BJ (cell line): ENCODE results near the gene KIAA1328. TPM values are rescaled to one million over a fixed set of nuclear protein-coding genes. Genes with fewer than 3 reads are reported as not detected.
A peak's percentile ranks its signal among the peaks of the same experiment; 100 is the strongest.

Experiments
- CTCF ChIA-PET: fragments of 350-600 bp; formaldehyde crosslinking; extraction: SDS; loops from one replicate; lab custom pipeline; 2021; ENCODE audit warnings: antibody characterized with exemption, inconsistent platforms; lab: Yijun Ruan, JAX
- POLR2A ChIA-PET: fragments of 300-600 bp; sonication (Branson Sonifier 250); formaldehyde crosslinking; extraction: SDS; loops from one replicate; lab custom pipeline; 2021; ENCODE audit warnings: antibody characterized with exemption; lab: Charles Lee
- DNase-seq: peaks from one replicate; pipeline ENCODE4 v3.0.0-alpha.2; 2011; ENCODE audit warnings: low read depth
- H3K27me3 ChIP-seq: 2 replicates; pipeline ENCODE4 v1.6.0; 2011; ENCODE audit warnings: low read length; ENCODE audit not compliant: control insufficient read depth, insufficient read depth
- H3K36me3 ChIP-seq: 2 replicates; pipeline ENCODE4 v1.5.1; 2011; ENCODE audit warnings: low read length; ENCODE audit not compliant: control insufficient read depth, insufficient read depth
- H3K4me3 ChIP-seq: 2 replicates; pipeline ENCODE4 v1.5.1; 2011; ENCODE audit warnings: low read depth, mild to moderate bottlenecking, control low read depth, low read length
- CTCF ChIP-seq: IDR thresholded peaks from 2 replicates; pipeline ENCODE4 v1.5.1; 2011; ENCODE audit warnings: low read depth, mild to moderate bottlenecking, control low read depth, inconsistent platforms, low read length, moderate library complexity; ENCODE audit not compliant: insufficient read depth
- polyA plus RNA-seq: library from polyadenylated mRNA; depleted of rRNA; stranded (reverse); fragments of >200 nt; gene quantifications from 2 replicates; pipeline ENCODE4 v1.2.3, GENCODE V29; 2011

Gene KIAA1328
- polyA plus RNA-seq, 1 experiment = 2.2 TPM

- ChIA-PET POLR2A (no interaction called here), CTCF (no interaction called here)
- no peak for TF ChIP-seq CTCF
Observed at GRCh38 chr18:36993068-36993467, 164.1 kb downstream of the KIAA1328 start.

GRCh38 chr18:37006742-37007141 is 177.8 kb downstream of the KIAA1328 start:
- TF ChIP-seq CTCF = no peak

More at GRCh38 chr18:36993068-36993467, 164.1 kb downstream of the KIAA1328 start:
- no peaks in the 10 kb centered on the region for H3K27me3 ChIP-seq
- no peaks in the 10 kb centered on the region for H3K36me3 ChIP-seq
- H3K4me3 ChIP-seq = no peak overlapping the region
- DNase-seq = peak; percentile 16

GRCh38 chr18:37012452-37012851 is 183.5 kb downstream of the KIAA1328 start:
- H3K4me3 ChIP-seq = no peak overlapping the region
- no peaks in the 10 kb centered on the region for H3K27me3 ChIP-seq
- no peak for TF ChIP-seq CTCF
- DNase-seq = no peak
- no peaks in the 10 kb centered on the region for H3K36me3 ChIP-seq
- ChIA-PET CTCF (no interaction called here), POLR2A (no interaction called here)

More at GRCh38 chr18:37006742-37007141, 177.8 kb downstream of the KIAA1328 start:
- CTCF ChIA-PET = no interaction called here
- H3K27me3 ChIP-seq = no peaks in the 10 kb centered on the region
- H3K4me3 ChIP-seq = no peak overlapping the region
- DNase-seq = no peak
- H3K36me3 ChIP-seq = no peaks in the 10 kb centered on the region
- POLR2A ChIA-PET = no interaction called here

- ChIA-PET POLR2A (no interaction called here), CTCF (interaction anchor here (1.1 kb wide), 1 partner anchor 8 kb away, joined by 3 read pairs; no protein-coding TSS in a partner anchor)
- peak; percentile 19; the same call in 1 of the 2 replicates for TF ChIP-seq CTCF
- DNase-seq = no peak
- no peak overlapping the region for H3K4me3 ChIP-seq
- H3K36me3 ChIP-seq = no peaks in the 10 kb centered on the region
- no peaks in the 10 kb centered on the region for H3K27me3 ChIP-seq
Observed at GRCh38 chr18:37019157-37019827, 190.4 kb downstream of the KIAA1328 start.

GRCh38 chr18:37033419-37033818 is 204.5 kb downstream of the KIAA1328 start:
- no peak for TF ChIP-seq CTCF
- no peak overlapping the region for H3K4me3 ChIP-seq
- no peak for DNase-seq
- POLR2A ChIA-PET = no interaction called here
- CTCF ChIA-PET = no interaction called here
- no peaks in the 10 kb centered on the region for H3K27me3 ChIP-seq
- no peaks in the 10 kb centered on the region for H3K36me3 ChIP-seq
